Trophoblast cell (in vitro differentiated cells and primary cell): Measurements from ENCODE around the gene KIF2C.

ENCODE experiments used
- DNase-seq, 2 donors: peaks; one replicate each; pipeline ENCODE4 v3.0.0-alpha.2; 2016
- H2AFZ ChIP-seq: 2 replicates; pipeline ENCODE4 v1.6.1; 2013; ENCODE audit warnings: low read length, moderate library complexity, mild to moderate bottlenecking; ENCODE audit not compliant: insufficient read depth, poor library complexity
- H2AK5ac ChIP-seq: 2 replicates; pipeline ENCODE4 v1.6.1; 2013; ENCODE audit warnings: mild to moderate bottlenecking, low read length
- H2BK120ac ChIP-seq: 2 replicates; pipeline ENCODE4 v1.6.1; 2013; ENCODE audit warnings: low read length, mild to moderate bottlenecking, moderate library complexity; ENCODE audit not compliant: insufficient read depth, poor library complexity
- H2BK12ac ChIP-seq: 2 replicates; pipeline ENCODE4 v1.6.1; 2013; ENCODE audit warnings: mild to moderate bottlenecking, low read length, moderate library complexity
- H2BK5ac ChIP-seq: 2 replicates; pipeline ENCODE4 v1.6.1; 2013; ENCODE audit warnings: low read length, low read depth, moderate library complexity, mild to moderate bottlenecking; ENCODE audit not compliant: poor library complexity
- H3K14ac ChIP-seq: 2 replicates; pipeline ENCODE4 v1.6.1; 2013; ENCODE audit warnings: mild to moderate bottlenecking, low read length
- H3K18ac ChIP-seq: 2 replicates; pipeline ENCODE4 v1.6.1; 2013; ENCODE audit warnings: mild to moderate bottlenecking, low read length
- H3K23ac ChIP-seq: 2 replicates; pipeline ENCODE4 v1.6.1; 2013; ENCODE audit warnings: low read length
- H3K27ac ChIP-seq: 2 replicates; pipeline ENCODE4 v1.5.1; 2013; ENCODE audit warnings: low read depth, mild to moderate bottlenecking, inconsistent platforms, low read length, moderate library complexity
- H3K27me3 ChIP-seq: 2 replicates; pipeline ENCODE4 v1.6.1; 2013; ENCODE audit warnings: inconsistent platforms, mild to moderate bottlenecking, low read length, moderate library complexity; ENCODE audit not compliant: insufficient read depth
- H3K36me3 ChIP-seq, 2 experiments: 1 replicate in 1 of 2; 2 replicates in 1 of 2; pipeline ENCODE4 v1.6.1; 2013; ENCODE audit warnings: low read length in 2 of 2, mild to moderate bottlenecking in 2 of 2, moderate library complexity in 1 of 2; ENCODE audit not compliant: insufficient read depth in 2 of 2, control insufficient read depth in 1 of 2
- H3K4ac ChIP-seq: 2 replicates; pipeline ENCODE4 v1.6.1; 2013; ENCODE audit warnings: low read depth, mild to moderate bottlenecking, low read length, moderate library complexity
- H3K4me1 ChIP-seq, 2 experiments: 1 replicate in 1 of 2; 2 replicates in 1 of 2; pipeline ENCODE4 v1.6.1; 2013; ENCODE audit warnings: low read length in 2 of 2, mild to moderate bottlenecking in 2 of 2, moderate library complexity in 1 of 2; ENCODE audit not compliant: insufficient read depth in 2 of 2, control insufficient read depth in 1 of 2
- H3K4me2 ChIP-seq: 2 replicates; pipeline ENCODE4 v1.6.1; 2013; ENCODE audit warnings: inconsistent platforms, mild to moderate bottlenecking, low read length, moderate library complexity
- H3K4me3 ChIP-seq: 2 replicates; pipeline ENCODE4 v1.5.1; 2013; ENCODE audit warnings: mild to moderate bottlenecking, low read depth, low read length, inconsistent platforms
- H3K79me1 ChIP-seq: one replicate; pipeline ENCODE4 v1.6.1; 2013; ENCODE audit warnings: low read length
- H3K79me2 ChIP-seq: 2 replicates; pipeline ENCODE4 v1.6.1; 2013; ENCODE audit warnings: low read length, mild to moderate bottlenecking; ENCODE audit not compliant: control insufficient read depth, insufficient read depth, poor library complexity
- H3K9ac ChIP-seq: 2 replicates; pipeline ENCODE4 v1.6.1; 2013; ENCODE audit warnings: mild to moderate bottlenecking, low read length
- H3K9me3 ChIP-seq: 2 replicates; pipeline ENCODE4 v1.6.1; 2013; ENCODE audit warnings: low read depth, mild to moderate bottlenecking, control low read depth, inconsistent platforms, low read length; ENCODE audit not compliant: insufficient read depth
- H4K12ac ChIP-seq: 2 replicates; pipeline ENCODE4 v1.6.1; 2013; ENCODE audit warnings: low read depth, mild to moderate bottlenecking, low read length, moderate library complexity
- H4K8ac ChIP-seq: 2 replicates; pipeline ENCODE4 v1.6.1; 2013; ENCODE audit warnings: low read depth, mild to moderate bottlenecking, low read length, moderate library complexity
- H4K91ac ChIP-seq: one replicate; pipeline ENCODE4 v1.6.1; 2013; ENCODE audit warnings: low read depth, mild to moderate bottlenecking, low read length, moderate library complexity
- WGBS: extraction: QIAGEN DNeasy Blood & Tissue Kit; methylation state at CpG from one replicate; pipeline ENCODE4 v1.1.7; 2013; ENCODE audit warnings: missing lambda C conversion rate; ENCODE audit not compliant: insufficient read length, insufficient coverage; ENCODE audit errors: extremely low coverage; 5-methylcytosine and 5-hydroxymethylcytosine counted together

KIF2C gene

DNA sequence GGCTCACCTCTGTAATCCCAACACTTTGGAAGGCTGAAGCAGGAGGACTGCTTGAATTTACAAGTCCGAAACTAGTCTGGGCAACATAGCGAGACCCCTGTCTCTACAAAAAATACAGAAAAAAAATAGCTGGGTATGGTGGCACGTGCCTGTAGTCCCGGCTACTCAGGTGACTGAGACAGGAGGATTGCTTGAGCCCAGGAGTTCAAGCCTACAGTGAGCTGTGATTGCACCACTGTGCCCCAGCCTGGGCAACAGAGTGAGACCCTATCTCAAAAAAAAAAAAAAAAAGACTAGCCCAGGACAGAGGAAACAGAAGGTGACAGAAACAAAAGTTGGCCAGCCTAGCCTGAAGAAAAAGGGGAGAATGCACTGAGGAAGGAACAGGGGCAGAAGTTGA, 44.0 kb upstream of the KIF2C start:
- no peak overlapping the region for H3K4ac ChIP-seq
- H4K12ac ChIP-seq, result no peak overlapping the region
- H2BK12ac ChIP-seq, result no peak overlapping the region
- no peak overlapping the region for H2BK5ac ChIP-seq
- H3K79me1 ChIP-seq, result no peaks in the 10 kb centered on the region
- no peaks in the 10 kb centered on the region for H3K4me1 ChIP-seq
- H2AK5ac ChIP-seq, result no peak overlapping the region
- no peaks in the 10 kb centered on the region for H3K79me2 ChIP-seq
- DNase-seq, result no peak
- H3K9ac ChIP-seq, result no peak overlapping the region
- H4K8ac ChIP-seq, result no peak overlapping the region
- no peak overlapping the region for H3K27ac ChIP-seq
- H3K14ac ChIP-seq, result no peak overlapping the region
- no peaks in the 10 kb centered on the region for H3K27me3 ChIP-seq
- H3K4me2 ChIP-seq, result no peak overlapping the region
- no peak overlapping the region for H3K23ac ChIP-seq
- WGBS, result no CpG with 5 or more reads among the region's 4 CpGs
- no peak overlapping the region for H2BK120ac ChIP-seq
- no peaks in the 10 kb centered on the region for H3K9me3 ChIP-seq
- no peak overlapping the region for H2AFZ ChIP-seq
- H3K18ac ChIP-seq, result no peak overlapping the region
- H3K4me3 ChIP-seq, result no peak overlapping the region
- H3K36me3 ChIP-seq, result no peaks in the 10 kb centered on the region
- H4K91ac ChIP-seq, result no peak overlapping the region

DNA sequence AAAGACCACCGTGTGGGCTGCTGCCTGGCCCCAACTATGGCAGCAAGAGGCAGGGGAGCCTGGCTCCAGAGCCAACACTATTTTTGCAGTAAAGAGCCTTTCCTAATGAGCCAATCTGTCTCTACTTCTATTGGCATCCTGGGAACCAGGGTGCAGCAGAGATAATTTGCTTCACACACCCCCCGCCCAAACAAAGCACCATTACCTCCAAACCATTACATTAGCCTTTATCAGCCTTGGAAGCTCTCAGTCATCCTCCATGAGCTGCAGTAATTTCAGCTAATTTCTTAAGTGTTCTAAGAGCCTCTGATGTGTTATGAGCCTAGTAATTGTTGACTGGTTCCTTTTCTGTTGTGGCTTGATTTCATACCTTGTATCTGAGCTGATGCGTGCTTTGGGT, 43.5 kb upstream of the KIF2C start:
- Histone ChIP-seq H2BK120ac (no peak overlapping the region), H3K27ac (no peak overlapping the region), H2AK5ac (no peak overlapping the region), H3K14ac (no peak overlapping the region), H3K79me2 (no peaks in the 10 kb centered on the region), H4K12ac (no peak overlapping the region), H3K4me3 (no peak overlapping the region), H3K23ac (no peak overlapping the region), H3K9me3 (no peaks in the 10 kb centered on the region), H3K36me3 (no peaks in the 10 kb centered on the region), H3K27me3 (no peaks in the 10 kb centered on the region), H3K18ac (no peak overlapping the region), H2BK12ac (no peak overlapping the region), H3K4me1 (no peaks in the 10 kb centered on the region), H3K9ac (no peak overlapping the region), H3K79me1 (no peaks in the 10 kb centered on the region), H4K91ac (no peak overlapping the region), H4K8ac (no peak overlapping the region), H3K4ac (no peak overlapping the region), H2AFZ (no peak overlapping the region), H2BK5ac (no peak overlapping the region), H3K4me2 (no peak overlapping the region)
- no peak for DNase-seq
- WGBS, result no CpG with 5 or more reads among the region's 3 CpGs

DNA sequence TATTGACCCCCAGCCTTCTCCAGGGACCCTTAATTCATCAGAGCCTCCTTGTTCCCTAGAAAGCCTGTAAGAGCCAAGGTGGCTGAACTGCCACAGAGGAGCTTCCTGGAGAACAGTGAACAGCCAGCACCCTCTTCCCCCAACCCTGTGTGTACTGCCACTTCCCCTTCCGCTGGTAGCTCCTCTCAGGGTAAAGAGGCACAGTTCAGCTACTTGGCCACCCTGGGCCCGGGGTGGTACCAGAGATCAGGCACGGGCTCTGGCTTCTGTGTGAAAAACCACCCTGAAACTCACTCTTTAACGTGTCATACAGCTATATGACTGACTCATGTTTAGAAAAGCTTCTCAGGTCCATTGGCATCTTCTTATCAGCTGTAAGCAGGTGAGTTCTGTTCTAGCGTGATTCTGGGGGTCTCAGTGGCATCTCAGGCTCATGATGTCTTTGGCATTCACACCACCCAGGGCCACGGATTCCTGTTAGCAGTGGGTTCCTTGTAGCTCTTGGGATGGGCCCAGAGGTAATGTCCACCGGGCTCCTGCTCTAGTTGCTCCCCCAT, 42.8 kb upstream of the KIF2C start:
- H2AK5ac ChIP-seq, result no peak overlapping the region
- H2AFZ ChIP-seq, result no peak overlapping the region
- no peak overlapping the region for H3K23ac ChIP-seq
- H4K12ac ChIP-seq, result no peak overlapping the region
- H4K91ac ChIP-seq, result no peak overlapping the region
- no CpG with 5 or more reads among the region's 7 CpGs for WGBS
- H3K4me3 ChIP-seq, result no peak overlapping the region
- no peaks in the 10 kb centered on the region for H3K4me1 ChIP-seq
- H3K4ac ChIP-seq, result no peak overlapping the region
- H3K9me3 ChIP-seq, result no peaks in the 10 kb centered on the region
- H3K18ac ChIP-seq, result no peak overlapping the region
- no peaks in the 10 kb centered on the region for H3K36me3 ChIP-seq
- H3K4me2 ChIP-seq, result no peak overlapping the region
- H3K79me2 ChIP-seq, result no peaks in the 10 kb centered on the region
- H2BK5ac ChIP-seq, result no peak overlapping the region
- H3K14ac ChIP-seq, result no peak overlapping the region
- no peak for DNase-seq
- H3K9ac ChIP-seq, result no peak overlapping the region
- H3K27ac ChIP-seq, result no peak overlapping the region
- H2BK120ac ChIP-seq, result no peak overlapping the region
- H3K27me3 ChIP-seq, result no peaks in the 10 kb centered on the region
- H3K79me1 ChIP-seq, result no peaks in the 10 kb centered on the region
- no peak overlapping the region for H4K8ac ChIP-seq
- no peak overlapping the region for H2BK12ac ChIP-seq

DNA sequence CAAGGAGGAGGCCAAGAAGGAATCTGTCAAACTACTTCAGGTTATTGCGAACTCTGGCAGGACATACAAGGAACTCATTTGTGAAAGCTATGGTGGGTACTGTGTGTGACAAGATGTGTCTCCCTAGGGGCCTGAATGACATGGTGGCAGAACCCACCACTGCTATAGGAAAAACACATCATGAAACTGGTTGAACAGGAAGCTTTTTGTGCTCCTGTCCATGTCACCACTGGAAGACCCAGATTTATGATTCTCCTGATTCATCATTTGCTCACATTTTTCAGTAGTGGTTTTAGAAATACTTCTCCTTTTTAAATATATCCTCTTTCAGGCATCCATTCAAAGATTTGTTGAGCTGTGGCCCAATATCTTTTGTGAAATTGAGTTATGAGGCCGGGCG, 41.5 kb upstream of the KIF2C start:
- H3K4me1 ChIP-seq, result no peaks in the 10 kb centered on the region
- H4K12ac ChIP-seq, result no peak overlapping the region
- H4K8ac ChIP-seq, result no peak overlapping the region
- no peak overlapping the region for H4K91ac ChIP-seq
- no peaks in the 10 kb centered on the region for H3K79me2 ChIP-seq
- H3K4ac ChIP-seq, result no peak overlapping the region
- no peaks in the 10 kb centered on the region for H3K79me1 ChIP-seq
- no peaks in the 10 kb centered on the region for H3K27me3 ChIP-seq
- no peak overlapping the region for H2BK5ac ChIP-seq
- no peak overlapping the region for H3K9ac ChIP-seq
- H2AFZ ChIP-seq, result no peak overlapping the region
- no peak overlapping the region for H2BK120ac ChIP-seq
- no peak for DNase-seq
- H3K27ac ChIP-seq, result no peak overlapping the region
- no peak overlapping the region for H3K4me2 ChIP-seq
- no peaks in the 10 kb centered on the region for H3K36me3 ChIP-seq
- no peak overlapping the region for H3K23ac ChIP-seq
- no peak overlapping the region for H3K18ac ChIP-seq
- no peak overlapping the region for H2BK12ac ChIP-seq
- no peaks in the 10 kb centered on the region for H3K9me3 ChIP-seq
- no CpG with 5 or more reads among the region's 3 CpGs for WGBS
- H3K4me3 ChIP-seq, result no peak overlapping the region
- no peak overlapping the region for H3K14ac ChIP-seq
- no peak overlapping the region for H2AK5ac ChIP-seq
